ENCODE measurements around the gene OR1S2. TPM values are rescaled to one million over a fixed set of nuclear protein-coding genes. Genes with fewer than 3 reads are reported as not detected.
"Not testable (repeated sequence)": the region's sequence is repeated elsewhere in the genome, so short reads cannot be mapped to it uniquely, and the experiment has no call there.

The OR1S2 gene
- not detected for polyA plus RNA-seq (ENCODE audit: insufficient read depth in 1 of 5, insufficient read length in 5 of 5, low replicate concordance in 1 of 5)
- long read RNA-seq, donor 1, result 0 reads
- long read RNA-seq, donor 2, result 0 reads
- long read RNA-seq, donor 3, result 0 reads
- long read RNA-seq, donor 4, result 0 reads
- long read RNA-seq, donor 5, result 0 reads
- long read RNA-seq, donor 6, result 0 reads
- long read RNA-seq, donor 7, result 0 reads
- long read RNA-seq, donor 8, result 0 reads

DNA sequence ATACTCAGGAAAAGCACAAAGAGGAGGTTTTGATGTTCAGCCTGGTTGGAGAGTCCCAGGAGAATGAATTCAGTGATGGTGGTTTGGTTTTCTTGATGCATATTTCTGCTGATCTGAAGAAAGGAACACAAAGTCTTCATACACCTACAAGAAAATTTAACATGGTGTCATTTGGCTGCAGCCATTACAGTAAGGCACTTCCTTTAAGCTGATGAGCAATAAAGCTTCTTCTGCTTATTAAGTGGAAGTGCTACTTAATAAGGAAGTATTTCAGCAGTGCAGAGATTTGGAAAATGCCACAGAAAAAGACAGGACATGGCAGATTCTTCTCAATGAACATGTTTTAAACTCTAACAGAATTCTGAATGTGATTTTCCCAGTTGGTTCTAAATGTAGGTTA, at the start of gene OR1S2:
TSS of gene OR1S2 (minus strand) at position 101 of the 400 bp plus-strand sequence. CDS start at position 101, 0 bp downstream.
- DNase-seq, result no peak

DNA sequence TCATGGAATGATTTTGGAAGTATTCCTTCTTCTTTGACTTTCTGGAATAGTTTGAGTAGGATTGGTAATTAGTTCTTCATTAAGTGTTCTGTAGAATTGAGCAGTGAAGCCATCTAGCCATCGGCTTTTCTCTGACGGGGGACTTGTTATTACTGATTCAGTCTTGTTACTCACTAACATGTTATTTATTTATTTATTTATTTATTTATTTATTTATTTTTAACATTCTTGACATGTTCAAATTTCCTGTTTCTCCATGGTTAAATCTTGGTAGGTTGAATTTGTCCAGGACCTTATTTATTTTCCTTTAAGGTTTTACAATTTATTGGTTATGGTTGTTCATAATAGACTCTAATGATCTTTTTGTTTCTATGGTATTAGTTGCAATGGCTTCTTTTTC, 40.0 kb upstream of the OR1S2 start:
- DNase-seq, result no peak

- no peak for DNase-seq
Observed at GRCh38 chr11:58227956-58228615, 24.1 kb upstream of the OR1S2 start.

DNA sequence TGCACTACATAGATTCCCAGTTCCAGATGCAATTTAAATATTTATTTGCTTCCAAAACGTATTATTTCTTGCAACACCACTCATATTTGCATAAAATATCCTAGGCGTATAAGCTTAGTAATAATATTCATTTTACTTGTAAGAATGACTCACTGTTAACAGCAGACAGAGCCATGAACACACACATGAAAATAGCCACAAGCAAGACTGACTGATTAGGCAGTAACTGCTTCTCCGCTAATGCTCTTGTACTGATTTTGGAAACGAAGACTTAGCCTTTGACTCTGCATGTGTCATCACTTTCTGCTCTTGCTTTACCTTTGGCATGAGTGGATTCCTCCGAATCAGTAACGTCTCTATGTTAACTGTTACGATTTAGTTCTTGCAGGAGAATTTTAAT, 18.8 kb upstream of the OR1S2 start:
- DNase-seq, result no peak

DNA sequence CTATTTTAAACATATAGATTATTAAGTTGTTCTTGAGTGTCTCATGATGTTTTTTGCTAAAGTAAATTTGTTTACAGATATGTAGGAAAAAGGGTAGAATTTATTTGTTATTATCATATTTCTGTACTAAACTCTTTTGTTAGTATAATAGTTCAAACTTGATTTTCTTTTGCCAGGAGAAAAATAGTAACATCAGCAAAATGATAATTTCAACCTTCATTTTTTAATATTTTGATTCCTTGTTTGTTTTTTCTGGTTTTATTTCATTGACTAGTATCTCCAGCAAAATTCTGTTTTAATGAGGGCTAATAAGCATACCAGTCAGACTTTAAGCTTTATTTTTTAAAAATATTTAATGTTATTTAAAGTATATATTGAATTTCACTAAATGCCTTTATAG, 12.5 kb upstream of the OR1S2 start:
- DNase-seq, result no peak

- DNase-seq, result not testable (repeated sequence)
Observed at GRCh38 chr11:58212420-58212819, 8.5 kb upstream of the OR1S2 start, which contains the start of gene OR1S1. Gene OR1S1, plus strand, starts transcription at chr11:58212720.

DNA sequence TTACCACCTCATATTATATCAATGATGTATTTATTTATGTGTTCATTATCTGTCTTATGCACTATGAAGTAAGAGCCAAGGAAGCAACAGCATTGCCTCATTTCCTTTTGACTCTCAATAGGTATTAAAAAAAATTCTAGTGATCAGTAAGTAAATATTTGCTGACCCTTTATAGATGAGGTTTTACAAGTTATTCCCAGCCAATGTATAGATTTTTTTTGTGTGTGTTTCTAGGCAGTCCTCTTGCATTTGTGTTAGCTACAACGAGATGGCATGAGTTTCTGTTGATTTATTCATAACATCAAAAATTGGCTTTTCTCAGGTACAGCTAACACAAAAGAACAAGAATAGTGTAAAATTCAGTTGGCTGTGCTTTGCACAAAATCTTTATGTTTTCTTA, 4.7 kb downstream of the OR1S2 start:
- DNase-seq, result no peak

- DNase-seq, result no peak
Observed at GRCh38 chr11:58195939-58196338, 8.0 kb downstream of the OR1S2 start.

- DNase-seq, result no peak
Observed at GRCh38 chr11:58193391-58193790, 10.6 kb downstream of the OR1S2 start.

- DNase-seq, result no peak
Observed at GRCh38 chr11:58192229-58192628, 11.7 kb downstream of the OR1S2 start.

DNA sequence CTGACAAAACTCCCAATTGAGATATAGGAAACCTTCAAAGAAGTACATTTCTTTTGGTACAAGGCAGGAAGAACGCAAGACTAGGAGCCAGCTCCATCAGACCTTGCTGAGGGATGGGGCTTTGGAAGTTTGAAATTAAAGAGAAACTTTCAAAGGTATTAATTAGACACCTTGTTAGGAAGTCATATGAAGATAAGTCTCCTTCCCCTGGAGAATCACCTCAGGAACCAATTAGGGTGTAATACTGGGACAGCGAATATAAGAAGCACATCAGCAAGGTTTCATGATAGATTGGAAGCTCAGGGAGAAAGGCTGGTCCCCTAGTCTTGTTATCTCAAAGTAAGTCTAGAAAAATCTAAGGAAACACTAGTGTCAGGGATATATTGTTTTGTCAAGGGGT, 15.2 kb downstream of the OR1S2 start, which contains the start of gene OR9Q2:
TSS of gene OR9Q2 (plus strand) at position 301 of the 400 bp plus-strand sequence. CDS start 1,421 bp downstream, outside the sequence.
- DNase-seq, result no peak

DNA sequence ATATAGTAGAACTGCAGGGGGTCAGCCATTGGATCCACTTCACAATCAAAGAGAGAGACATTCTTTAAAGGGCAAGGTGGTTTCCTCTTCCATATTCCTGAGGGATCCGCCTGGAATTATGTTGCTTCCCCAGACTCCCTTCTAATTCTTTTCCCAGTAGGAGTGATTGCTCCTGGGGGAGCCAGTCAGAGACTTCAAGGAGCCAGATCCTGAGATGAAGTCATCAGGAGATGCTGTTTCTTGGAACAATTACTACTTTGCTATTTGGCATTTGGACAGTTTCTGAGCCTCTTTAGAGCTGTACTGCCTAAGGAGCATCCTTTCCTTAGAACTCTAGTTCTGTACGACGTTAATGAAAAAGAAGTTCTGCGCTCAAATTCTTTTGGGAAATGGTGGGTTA, 17.0 kb downstream of the OR1S2 start:
- no peak for DNase-seq

DNA sequence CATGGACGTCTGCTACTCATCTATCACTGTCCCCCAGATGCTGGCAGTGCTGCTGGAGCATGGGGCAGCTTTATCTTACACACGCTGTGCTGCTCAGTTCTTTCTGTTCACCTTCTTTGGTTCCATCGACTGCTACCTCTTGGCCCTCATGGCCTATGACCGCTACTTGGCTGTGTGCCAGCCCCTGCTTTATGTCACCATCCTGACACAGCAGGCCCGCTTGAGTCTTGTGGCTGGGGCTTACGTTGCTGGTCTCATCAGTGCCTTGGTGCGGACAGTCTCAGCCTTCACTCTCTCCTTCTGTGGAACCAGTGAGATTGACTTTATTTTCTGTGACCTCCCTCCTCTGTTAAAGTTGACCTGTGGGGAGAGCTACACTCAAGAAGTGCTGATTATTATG, 24.3 kb downstream of the OR1S2 start:
- DNase-seq, result no peak

DNA sequence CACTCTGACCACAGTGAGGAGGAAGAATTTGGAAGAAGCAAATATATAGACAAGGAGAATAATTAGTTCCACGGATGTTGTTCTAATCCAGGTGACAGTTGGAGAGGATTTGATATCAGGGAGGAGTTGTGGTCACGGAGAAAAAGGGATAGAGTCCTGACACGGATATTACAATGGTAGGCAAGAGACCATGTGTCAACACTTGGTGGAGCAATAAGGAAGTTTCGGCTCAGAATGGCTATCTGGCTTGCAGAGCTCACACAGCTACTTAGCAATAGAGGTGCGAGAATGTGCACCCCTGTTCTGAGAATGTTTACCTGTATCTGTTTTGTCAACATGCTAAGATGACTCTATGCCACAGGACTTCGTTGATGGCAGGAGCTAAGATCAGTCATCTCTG, 25.5 kb downstream of the OR1S2 start:
- no peak for DNase-seq

DNA sequence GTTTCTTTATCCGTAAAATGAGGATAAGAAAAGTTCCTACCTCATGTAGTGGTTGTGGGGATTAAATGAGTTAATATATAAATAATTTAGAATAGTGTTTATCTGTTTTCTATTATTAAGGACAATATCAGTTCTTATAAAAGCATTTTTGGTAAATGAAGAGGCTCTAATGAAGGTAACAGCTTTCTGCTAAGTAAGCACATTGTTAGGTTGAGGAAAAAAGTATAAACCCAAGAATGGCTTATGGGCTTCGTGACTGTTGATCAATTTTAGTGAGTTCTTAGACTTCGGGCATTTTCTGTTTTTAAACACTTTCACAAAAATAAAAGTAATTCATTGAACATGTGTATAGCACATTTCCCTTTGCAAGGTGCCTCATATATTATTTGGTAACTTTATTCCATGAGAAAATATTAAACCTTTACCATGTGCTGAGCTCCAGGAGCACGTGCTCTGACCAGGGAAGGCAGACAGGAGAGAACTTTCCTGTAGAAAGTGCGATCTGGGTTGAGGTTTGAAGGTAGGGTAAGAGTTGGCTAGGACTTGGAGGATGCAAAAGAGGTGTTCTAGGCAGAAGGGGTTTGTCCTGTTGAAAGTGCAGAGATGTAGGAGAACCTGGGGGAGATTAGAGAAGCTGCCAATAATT, 26.4 kb downstream of the OR1S2 start:
- no peak for DNase-seq

DNA sequence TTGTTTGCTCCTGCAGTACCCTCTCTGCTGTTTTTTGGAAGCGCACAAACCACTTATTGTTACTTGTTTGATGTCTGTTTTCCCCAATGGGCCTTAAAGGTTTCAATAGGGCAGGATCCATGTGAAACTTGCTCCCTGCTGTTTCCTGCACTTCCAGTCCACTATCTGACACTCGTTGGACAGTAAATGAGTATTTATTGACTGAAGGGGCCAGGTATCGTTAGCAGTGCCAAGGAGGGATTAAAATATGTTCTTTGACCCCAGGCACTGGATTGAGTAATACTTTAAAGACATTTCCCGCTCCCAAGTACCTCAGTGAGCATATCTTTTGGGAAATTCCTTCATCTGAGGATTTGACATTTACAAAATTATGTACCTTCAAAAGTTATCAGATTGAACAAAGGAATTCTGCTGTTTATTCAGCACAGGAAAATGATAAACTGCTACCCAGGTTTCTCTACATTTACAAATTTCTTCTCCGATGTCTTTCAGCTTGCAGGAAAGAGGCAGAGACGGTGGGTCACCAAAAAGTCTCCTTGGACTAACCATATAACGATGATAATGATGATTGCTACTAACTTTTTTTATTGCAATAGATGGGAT, 38.3 kb downstream of the OR1S2 start:
- no peak for DNase-seq

DNA sequence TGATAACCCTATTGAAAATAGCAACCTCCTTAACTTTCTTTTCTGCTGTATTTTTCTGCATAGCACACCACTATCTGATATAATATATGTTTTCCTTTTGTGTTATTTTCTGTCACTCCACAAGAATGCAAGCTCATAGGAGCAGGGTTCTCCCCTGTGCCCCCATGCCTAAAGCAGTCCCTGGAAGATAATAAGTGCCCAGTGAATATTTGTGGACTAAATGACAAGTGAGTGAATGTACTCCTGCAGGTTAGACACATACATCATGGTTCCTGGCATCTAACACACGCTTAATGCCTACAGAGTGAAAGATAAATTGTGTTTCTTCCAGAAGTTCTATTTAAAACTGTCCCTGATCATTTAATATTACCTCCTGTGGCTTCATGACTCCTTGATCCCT, 39.0 kb downstream of the OR1S2 start:
- DNase-seq, result no peak

GRCh38 chr11:58164389-58164788, 39.6 kb downstream of the OR1S2 start:
- no peak for DNase-seq
